ENCODE data around the gene NCSTN. TPM values are rescaled to one million over a fixed set of nuclear protein-coding genes. Genes with fewer than 3 reads are reported as not detected.

Gene NCSTN
- total RNA-seq, 1 donor from 2014 or later: 42.1 TPM

DNA sequence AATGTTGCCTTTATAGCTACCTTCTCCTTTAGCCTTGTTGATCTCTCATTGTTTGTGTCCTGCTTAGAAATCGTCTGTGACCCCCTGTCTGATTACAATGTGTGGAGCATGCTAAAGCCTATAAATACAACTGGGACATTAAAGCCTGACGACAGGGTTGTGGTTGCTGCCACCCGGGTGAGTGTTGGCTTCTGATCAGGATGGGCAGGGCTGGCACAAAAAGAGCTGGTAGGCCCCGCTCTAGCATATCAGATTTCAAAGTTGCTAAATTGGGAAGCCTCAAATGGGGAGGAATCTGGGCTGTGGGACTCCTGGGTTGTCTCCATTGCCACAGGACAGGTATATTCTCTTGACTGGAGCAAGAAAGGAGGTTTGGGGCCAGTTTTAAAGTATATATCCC lies 8.4 kb downstream of the NCSTN start:
- DNase-seq (ENCODE audit: low read depth in 2 of 2): no peak

DNA sequence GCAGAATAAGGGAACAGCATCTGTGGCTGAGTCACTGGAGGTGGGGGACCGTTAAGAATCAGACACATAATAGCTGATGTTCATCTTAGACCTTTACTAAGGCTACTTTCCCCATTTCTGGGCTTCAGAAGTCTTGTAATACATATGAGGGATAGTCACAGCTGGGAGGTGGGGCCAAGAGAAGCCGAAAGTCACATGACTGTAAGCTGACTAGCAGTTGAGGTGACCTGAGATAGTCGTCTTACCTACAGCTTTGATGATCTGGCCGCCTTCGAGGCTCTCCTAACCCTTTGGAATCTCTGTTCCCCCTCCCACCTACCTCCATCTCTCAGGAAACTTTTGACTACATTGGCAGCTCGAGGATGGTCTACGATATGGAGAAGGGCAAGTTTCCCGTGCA lies 9.4 kb downstream of the NCSTN start:
- DNase-seq (ENCODE audit: low read depth in 2 of 2): no peak

DNA sequence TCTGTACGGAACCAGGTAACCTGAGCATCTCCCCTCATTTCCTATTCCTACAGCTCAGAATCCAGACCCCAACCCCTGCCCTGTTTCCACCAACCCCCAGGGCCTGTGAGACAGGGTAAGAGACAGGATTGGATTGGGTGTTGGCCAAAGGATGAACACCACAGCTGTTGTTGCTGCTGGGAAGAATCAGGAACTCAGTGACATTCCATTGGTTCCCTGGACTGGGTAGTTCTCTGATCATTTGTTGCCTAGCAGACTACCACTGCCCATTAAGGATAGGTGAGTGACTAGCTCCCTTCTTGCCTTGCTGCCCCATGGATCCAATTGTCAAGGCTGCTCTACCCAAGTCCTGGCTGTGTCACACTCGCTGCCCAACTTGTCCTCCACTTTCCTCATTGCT lies 10.0 kb downstream of the NCSTN start:
- peak in 1 of 2 donors; percentile 37 for DNase-seq (ENCODE audit: low read depth in 2 of 2)

DNA sequence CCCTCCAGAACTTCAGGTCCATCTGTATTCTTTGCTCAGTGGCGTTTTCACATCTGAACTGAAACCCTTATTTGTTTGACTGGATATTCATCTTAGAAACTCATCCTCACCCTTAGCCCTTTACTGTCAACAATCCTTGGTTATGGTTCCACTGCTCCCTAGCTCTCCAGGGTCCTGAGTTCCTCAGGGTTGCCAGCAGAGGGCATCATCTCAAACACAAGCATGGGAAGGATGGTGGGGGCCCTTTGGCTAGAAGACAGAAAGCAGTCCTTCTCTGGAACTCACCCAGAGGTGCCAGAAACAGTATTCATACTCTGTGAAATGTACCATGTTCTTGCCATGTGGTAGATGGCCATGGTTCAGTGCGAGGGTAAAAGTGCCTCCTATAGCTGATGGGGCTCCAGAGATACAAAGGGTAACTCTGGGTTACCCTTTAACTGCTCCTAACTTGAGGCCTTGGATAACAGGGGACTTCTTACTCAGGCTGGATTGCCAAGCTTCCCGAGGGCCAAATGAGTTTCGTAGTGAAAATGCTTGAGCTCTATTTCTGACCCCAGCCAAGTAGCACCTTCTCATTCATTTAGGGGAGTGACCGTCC lies 11.3 kb downstream of the NCSTN start:
- DNase-seq (ENCODE audit: low read depth in 2 of 2): peak; percentile 39 to 42

DNA sequence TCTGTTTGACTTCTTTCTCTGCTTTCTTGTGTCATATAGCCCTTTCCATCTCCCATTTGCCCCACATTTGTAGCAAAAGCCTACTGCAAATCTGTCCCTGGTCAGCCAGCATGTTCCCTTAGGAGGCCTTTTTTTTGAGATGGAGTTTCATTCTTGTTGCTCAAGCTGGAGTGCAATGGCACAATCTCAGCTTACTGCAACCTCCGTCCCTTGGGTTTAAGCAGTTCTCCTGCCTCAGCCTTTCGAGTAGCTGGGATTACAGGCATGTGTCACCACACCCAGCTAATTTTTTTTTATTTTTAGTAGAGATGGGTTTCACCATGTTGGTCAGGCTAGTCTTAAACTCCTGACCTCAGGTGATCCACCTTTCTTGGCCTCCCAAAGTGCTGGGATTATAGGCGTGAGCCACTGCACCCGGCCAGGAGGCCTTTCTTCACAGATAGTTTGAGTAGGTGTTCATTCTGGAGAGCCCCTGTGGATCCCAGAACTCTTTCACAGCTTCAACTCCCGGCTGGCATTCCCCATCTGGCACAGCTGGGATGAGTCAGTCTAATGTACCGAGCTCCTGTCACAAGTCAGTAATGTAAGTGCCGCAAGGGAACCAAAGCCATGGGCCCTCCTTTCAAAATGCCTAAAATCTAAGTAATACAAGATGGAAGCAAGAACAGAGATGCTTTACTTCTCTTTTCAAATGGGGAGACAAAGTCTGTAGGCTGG lies 14.3 kb downstream of the NCSTN start:
- no peak for DNase-seq (ENCODE audit: low read depth in 2 of 2)

DNA sequence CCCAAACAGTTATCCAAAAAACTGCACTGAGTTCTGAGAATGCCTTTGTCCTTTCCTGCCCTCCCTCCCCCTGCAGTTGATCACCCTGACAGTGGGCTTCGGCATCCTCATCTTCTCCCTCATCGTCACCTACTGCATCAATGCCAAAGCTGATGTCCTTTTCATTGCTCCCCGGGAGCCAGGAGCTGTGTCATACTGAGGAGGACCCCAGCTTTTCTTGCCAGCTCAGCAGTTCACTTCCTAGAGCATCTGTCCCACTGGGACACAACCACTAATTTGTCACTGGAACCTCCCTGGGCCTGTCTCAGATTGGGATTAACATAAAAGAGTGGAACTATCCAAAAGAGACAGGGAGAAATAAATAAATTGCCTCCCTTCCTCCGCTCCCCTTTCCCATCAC lies 14.9 kb downstream of the NCSTN start:
- DNase-seq (ENCODE audit: low read depth in 2 of 2): no peak

DNA sequence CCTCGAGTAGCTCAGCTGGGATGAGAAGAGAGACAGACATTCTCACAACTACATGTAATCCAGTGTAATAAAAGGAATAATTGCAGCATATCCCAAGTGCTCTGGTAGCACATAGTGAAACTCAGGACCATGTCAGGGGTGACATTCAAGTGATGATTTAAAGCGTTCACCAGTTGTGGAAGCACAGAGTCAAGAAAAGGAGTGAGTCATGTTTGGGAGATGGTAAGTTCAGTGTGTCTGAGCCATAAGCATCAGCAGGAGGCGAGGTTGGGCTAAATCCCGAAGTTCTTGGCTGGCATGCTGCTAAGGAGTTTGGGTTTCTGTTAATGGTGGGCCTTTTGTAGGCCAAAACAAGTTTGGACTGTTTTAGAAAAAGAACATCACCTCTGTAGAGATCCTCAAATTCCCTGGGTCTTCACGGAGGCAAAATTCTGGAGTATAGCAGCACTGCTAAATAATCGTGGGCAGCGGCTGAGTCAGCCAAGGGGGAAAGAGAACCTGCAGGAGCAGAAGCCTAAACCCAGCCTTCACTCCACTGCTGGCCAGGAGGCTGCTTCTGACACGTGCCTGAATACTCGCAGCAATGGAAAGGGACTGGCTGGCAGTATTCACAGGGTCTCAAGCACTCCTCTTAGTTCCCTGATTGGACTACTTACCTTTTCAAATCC lies 16.5 kb downstream of the NCSTN start:
- no peak for DNase-seq (ENCODE audit: low read depth in 2 of 2)

DNA sequence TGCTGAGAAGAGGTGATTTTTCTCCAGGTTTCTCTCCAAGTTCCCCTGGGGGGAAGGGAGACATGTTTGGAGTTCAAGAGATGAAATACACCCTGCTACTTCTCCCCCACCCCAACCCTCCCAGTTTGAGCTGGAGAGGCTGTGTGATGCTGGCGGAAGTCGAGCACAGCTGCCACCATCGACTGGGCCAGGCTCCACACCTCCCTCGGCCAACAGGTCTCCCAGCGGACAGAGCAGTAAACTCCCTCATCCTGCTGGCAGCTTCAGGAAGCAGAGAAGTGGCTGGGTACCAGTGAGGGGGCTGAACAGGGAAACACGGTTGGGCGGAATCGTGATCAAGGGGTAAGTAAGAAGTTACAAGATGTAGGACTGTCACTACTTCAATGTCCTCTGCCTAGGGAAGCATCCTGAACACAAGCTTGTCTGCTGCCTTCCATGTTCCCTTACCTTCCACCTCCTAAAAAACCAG lies 17.1 kb downstream of the NCSTN start:
- DNase-seq (ENCODE audit: low read depth in 2 of 2): no peak

DNA sequence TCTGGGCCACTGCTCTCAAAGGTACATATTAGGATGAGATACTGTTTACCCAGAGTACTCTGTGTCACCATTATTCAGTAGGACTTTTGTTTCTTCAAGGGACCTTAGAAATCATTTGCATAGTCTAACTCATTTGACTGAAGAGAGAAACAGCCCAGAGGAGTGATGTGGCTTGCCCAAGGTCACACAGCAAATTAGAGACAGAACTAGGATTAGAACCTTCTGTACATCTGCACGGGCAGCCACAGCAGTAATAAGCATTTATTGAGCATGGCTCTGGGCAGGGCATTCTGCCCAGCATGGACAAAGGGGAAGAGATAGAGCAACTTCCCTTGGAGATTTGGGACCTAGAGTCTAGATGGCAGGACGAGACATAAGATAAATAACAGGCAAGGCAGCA lies 18.0 kb downstream of the NCSTN start:
- no peak for DNase-seq (ENCODE audit: low read depth in 2 of 2)

DNA sequence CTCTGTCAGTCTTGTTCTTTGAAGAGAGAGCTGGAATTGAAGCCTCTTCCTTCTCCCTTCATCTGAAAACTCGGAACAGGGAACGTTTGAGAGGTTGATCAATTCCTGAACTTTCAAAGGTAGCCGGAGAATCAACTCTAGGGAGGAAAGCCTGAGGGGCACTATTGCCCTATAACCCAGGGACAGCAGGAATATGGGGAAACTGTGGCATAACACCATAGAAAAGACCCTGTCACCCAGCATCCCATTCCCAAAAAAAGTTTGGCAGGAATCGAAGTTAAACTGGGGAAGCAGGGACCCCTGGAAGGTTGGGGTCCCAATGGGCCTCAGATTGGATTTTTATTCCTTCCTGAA lies 18.6 kb downstream of the NCSTN start:
- DNase-seq (ENCODE audit: low read depth in 2 of 2): no peak

DNA sequence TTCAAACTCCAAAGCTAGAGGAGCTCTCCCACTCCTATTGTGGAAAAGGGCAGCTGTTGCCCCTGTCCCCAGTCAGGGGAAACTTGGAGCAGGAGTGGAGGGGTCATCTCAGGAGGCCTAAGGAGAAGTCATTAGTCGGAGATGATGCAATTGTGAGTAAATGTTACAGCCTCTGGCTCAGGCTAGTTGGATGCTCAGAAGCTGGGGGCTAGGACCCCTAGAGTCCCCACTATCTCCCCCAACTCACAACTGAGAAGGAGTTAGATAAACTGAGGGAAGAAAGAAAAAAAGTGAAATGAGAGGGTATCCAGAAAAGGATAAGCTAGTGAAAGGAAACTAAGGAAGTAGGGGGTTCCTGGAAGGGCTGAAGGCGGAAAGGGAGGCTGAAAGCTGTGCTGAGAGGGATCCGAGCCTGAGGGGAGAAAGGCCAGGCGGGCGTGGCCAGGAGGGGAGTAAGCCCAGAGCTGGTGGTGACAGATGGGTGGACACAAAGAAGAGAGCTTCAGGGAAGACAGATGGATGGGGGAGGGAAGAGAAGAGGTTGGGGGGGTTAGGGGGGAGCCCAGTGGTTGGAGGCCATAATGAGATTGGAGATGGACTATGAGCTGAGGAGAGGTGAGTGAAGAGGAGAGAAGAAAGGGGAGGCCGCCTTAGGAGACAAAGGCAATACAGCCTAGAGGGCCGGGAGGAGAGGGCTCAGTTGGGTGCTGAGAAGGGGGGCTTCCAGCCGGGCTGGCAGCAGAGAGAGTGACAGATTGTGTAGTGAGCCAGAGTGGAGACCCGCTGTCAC lies 19.2 kb downstream of the NCSTN start:
- DNase-seq (ENCODE audit: low read depth in 2 of 2): no peak

DNA sequence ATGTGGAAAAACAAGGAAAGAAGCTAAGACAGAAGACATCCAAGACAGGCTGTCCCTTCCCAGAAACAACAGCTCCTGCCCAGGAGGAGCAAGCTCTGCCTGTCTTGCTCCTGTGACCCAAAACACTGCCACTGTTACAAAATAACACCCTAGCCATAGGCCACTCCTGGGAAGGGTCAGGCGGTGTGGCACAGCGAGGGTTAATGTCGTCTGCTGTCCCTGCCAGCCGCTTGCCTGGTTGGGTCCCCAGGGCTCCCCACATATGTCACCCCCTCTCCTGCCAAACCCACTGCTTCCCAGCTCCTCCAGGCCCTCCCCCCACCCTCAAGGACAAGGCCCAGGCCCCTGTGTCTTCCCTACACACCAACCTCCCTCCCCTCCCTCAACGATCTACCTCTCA lies 19.8 kb downstream of the NCSTN start:
- no peak for DNase-seq (ENCODE audit: low read depth in 2 of 2)

DNA sequence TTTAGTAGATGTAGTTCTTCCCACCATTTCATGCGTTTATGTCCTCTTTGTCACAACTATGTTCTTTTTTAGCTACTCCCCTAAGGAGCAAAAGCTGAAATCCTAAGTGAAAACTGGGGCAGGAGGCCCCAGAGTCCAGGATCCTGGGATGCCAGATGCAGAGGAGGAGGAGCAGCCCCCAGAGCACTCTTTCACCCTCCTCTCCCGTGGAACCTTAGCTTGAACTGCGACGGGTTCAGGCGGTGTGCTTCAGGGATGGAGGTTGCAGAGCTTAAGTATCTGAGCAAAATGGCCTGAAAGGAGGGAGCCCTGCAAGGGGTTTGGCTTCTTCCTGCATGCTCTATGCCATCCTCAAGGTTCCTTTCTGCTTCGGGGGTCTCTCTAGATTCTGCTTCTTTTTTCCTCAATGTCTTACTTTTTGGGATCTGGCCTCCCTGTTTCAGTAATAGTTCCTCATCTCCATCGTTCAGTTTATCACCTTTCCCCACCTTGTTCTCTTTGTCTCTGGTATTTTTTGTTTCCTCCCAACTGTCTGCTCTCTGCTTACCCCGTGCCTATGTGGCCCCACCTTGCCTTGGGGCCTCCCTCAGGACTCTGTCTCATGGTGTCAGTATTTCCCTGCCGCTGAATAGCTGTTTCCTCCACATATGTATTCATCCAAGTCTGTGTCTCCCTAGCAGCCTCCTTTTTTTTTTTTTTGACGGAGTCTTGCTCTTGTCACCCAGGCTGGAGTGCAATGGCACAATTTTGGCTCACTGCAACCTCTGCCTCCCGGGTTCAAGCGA lies 21.0 kb downstream of the NCSTN start:
- no peak for DNase-seq (ENCODE audit: low read depth in 2 of 2)

DNA sequence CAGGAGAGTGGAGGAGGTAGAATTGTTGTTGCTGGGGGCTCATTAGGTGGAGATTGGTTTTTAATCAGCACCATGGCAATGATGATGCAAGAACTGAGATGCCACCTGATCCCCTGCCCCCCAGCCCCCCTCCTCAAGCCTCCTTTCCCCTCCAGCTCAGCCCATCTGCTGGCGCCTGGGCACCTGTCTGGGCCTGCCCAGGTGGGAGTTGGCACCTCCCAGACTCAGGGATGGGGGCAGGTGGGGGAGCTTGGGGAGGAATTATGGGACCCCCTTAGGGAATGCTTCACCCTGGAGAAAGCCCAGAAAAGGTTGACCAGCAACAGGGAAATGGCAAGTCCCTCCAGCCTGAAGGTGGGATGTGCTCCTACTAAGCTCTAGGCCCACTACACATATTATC lies 22.1 kb downstream of the NCSTN start:
- no peak for DNase-seq (ENCODE audit: low read depth in 2 of 2)

DNA sequence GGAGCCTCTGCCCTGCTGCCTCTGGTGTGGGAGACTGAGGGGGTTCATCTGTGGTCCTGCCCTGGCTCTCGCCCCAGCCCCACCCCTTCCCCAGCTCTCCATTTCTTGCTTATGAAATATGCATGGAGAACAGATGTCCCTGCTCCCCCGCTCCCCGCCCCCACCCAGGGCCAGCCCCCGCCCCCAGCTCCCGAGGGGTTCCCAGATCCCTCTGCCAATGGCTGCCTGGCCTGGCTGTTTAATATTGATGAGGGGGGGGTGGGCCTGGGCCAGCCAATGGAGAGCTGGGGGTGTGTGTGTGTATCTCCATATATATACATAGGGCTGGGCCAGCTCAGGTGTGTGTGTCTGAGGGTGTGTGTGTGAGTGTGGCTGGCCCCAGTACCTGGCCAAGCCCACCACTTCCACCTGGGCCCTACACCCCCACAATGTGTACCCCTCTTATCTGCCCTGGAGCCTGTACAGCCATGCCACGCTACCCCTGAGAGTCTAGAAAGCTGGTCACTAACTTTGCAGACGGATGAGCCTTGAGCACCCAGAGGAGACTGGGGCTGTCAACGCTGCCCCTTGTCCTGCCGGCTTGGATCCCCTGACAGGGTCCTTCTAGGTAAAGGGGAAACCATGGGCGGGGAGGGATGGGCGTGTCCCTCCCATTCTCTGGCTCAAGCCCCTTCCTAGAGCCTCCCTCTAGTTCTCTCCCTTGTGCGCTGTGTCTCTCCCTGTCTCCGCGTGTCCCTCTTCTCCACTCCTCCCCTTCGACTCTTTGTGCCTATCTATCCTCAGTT lies 23.7 kb downstream of the NCSTN start, which contains the start of gene NHLH1:
Gene NHLH1 (plus strand): TSS at position 341 of the 785 bp plus-strand sequence. CDS start 3,661 bp downstream, outside the sequence.
- no peak for DNase-seq (ENCODE audit: low read depth in 2 of 2)

DNA sequence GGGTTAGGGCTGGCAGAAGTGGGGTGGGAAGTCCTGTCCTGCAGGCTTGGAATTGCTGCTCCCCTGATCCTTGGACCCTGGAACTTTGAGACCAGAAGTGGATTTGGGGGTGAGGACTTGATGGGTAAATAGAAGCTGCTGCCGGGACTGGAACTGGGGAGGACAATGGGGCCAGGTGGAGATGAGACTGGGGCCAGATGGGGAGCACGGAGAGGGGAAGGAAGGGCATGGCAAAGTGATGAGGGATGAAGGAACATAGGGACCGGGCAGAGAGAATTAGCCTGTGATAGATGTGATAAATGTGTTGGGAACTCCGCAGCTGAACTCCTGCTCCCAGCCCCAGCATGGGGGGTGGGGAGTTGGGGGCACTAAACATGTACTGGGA lies 24.3 kb downstream of the NCSTN start:
- no peak for DNase-seq (ENCODE audit: low read depth in 2 of 2)

DNA sequence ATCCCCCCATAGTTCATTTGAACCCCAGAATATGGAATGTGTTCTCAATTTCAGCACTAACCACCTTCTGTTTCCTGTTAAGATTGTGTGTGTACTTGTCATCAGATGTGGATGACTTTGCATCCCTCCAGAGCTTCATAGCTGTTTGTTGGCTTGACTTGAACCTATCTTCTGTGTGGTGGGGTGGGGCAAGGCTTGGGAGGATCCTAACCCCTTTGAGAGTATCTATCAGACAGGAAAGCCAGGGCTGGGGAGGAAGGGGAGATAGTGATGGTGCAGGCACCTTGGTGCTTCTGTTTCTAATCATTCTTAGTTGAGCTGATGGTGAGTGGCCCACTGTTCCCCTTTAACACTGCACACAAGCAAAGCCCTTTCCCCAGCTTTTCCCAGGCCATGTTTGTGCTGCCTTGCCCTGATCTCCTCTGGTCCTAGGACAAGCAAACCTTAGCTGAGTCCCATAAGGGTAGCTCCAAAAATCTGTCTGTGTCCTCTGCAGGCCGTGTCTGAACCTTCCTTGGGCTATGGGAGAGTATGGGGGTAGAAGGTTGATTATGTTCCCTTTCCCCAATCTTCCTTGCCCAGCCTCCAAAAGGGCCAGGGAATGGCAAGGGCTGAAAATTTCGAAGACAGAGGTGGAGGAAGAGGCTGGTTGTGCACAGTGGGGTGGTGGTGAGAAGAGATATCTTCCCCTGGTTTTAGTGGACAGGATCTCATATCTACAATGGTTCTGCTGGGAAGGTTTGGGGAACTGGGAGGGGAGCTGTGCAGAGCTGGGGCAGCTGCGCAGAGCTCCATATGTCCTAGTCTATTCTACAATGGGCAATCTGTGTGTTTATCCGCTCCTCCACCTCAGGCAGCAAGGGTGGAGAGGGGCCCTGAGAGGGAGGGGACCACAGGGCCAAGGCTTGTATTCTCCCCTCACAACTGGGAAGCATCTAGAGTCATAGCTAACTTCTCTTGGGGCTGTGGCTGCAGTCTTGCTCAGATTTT lies 25.0 kb downstream of the NCSTN start:
- DNase-seq (ENCODE audit: low read depth in 2 of 2): no peak

DNA sequence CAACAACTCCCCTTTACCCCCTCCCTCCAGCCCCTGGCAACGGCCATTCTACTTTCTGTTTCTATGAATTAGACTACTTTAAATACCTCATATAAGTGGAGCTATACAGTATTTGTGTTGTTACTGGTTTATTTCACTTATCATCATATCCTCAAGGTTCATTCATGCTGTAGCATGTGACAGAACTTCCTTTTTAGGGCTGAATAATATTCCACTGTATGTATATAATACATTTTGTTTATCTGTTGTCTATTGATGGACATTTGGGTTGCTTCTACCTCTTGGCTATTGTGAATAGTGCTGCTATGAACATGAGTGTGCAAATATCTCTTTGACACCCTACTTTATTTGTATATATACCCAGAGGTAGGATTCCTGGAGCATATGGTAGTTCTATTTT lies 25.9 kb downstream of the NCSTN start:
- DNase-seq (ENCODE audit: low read depth in 2 of 2): no peak
